ENCODE results near the gene GCN1. TPM values are rescaled to one million over a fixed set of nuclear protein-coding genes. Genes with fewer than 3 reads are reported as not detected.

Gene GCN1
- total RNA-seq, 1 experiment from 2014 or later, result 27.0 TPM

DNA sequence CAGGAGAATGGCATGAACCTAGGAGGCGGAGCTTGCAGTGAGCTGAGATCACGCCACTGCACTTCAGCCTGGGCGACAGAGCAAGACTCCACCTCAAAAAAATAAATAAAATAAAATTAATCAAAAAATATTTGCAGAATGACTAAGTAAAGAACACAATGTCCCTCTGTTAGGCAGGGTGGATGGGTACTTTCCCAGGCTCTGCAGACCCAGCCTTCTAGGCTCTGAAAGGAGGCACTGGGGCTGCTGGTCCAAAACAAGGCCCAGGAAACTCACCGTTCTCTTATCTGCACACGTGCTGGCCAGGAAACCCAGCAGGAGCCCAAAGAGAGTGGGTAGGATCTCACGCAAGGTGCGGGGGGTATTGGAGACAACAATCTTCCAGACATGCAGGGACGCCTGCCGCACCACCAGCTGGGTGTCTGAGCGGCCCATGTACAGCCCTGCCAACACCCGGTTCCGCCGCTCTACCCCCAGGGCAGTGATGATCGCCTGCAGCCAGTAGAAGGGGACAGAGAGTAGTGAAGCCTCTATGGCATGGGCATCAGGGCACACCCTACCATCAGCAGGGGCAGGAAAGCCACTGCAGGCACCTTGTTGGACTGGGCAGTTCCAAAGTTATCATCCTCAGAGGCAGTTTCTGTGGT lies 52.2 kb downstream of the GCN1 start:
- no peak for DNase-seq (ENCODE audit: low read depth)

DNA sequence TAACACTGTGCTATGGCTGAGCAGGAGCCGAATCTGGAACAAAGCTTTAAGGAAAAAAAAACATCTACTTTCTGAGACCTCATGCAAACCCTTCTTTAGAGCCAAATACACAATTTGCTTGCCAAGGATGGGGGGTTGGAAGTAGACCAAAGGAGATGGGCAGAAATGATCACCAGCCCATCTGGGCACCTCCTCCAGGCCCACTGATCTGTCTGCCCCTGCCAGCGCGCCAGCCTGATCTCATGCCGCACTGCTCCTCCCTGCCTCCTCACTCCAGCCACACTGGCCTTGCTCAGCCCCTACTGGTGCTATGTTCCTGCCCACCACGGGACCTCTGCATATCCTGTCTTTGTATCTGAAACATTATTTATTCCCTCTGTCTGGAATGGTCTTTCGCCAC lies 53.2 kb downstream of the GCN1 start:
- DNase-seq (ENCODE audit: low read depth), result no peak

DNA sequence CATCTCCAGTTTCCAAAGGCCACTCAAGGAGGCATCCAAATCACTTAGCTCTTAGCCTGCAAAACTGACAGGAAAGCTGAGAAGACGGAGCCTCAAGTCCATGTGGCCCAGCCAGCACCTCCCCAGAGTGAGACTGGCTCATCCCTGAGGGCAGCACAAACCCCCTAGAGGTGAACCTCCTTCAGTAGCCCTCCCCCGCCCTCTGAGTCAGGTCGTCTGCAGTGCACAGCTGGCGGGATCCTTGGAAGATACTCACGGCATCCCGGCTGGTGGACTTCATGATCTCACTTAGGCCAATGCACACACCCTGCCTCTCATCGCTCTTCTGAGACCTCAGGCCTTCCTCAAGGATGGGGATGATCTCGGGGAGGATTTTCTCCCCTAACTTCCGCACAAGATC lies 53.9 kb downstream of the GCN1 start:
- no peak for DNase-seq (ENCODE audit: low read depth)

DNA sequence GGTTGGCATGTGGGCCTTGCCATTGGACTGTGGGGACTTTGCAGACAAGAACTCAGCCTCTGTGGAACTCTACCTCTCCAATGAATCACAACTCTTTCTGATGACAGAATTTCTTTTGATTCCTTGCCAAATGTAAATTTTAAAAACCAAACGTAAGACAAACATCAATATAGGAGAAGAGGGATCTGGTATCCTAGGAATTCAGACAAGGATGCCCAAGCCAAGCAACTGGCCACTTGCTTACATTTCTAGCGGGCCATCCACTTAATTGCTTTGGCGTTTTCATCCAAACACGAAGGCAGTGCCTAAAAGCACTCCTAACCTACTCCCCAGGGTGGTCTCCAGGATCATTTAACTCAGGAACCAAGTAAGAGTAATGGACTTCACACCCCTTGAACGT lies 54.6 kb downstream of the GCN1 start:
- DNase-seq (ENCODE audit: low read depth), result no peak

DNA sequence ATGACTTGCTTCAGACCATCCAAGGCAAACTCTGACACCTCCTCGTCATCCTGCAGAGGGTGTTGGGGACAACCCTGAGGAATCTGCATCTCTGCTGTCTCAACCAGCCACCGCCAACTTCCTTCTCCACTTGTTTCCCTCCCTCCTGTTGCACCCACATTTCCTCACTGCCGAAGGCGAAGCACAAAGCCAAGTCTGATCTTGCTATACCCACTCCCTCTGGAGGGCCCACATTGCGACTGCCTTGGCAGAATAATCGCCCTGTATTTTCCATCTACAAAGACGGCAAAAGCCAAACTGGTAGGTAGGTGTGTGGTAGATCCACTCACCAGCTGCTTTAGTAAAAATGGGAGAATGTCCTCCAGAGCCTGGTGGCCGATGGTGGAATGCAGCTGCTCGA lies 56.1 kb downstream of the GCN1 start:
- DNase-seq (ENCODE audit: low read depth), result no peak

DNA sequence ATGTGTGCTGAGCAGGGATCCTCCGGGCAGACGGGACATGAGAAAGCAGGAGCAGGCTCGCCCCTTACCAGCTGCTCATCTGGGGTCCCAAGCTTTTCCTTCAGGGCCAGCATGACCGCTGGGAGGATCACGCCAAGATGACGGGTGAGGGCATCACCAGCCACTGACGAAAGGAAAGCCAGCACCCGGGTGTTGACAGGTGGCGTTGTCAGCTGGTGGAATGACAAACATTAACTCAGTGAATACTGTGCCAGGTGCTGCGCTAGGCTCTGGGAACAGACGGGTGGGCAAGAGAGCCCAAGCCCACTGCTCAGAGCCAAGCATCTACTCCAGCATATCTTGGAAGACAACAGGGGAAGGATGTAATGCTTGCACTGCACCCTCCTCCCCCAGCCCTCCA lies 56.7 kb downstream of the GCN1 start:
- DNase-seq (ENCODE audit: low read depth), result no peak

DNA sequence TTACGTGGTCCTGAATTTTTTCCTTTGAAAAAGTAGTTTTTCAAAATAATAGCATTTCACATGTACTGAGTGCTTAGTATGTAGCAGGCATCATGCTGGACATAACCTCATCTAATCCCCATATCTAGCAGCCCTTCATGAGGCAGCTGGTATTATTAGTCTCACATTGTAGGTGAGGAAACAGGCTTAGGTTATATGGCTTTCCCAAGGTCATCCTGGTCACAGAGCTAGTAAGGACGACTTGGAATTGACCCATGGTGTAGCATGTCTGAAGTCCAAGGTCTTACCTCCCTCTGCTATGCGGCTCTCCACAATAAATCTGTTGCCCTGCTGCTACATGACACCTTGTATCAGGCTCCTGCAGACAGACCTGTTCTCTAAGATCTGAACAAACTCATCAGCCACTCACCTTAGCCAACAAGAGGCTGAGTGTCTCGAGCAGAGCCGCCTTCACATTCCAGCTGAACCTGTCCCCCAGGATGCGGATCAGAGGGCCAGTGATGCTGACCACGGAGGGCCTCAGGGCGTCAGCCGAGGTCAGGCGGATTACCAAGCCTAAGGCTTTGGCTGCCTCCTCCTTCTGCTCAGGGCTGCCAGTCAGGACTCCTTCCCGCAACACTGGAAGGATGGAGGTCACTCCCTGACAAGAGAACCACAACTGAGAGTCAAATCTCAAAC lies 58.3 kb downstream of the GCN1 start:
- no peak for DNase-seq (ENCODE audit: low read depth)

DNA sequence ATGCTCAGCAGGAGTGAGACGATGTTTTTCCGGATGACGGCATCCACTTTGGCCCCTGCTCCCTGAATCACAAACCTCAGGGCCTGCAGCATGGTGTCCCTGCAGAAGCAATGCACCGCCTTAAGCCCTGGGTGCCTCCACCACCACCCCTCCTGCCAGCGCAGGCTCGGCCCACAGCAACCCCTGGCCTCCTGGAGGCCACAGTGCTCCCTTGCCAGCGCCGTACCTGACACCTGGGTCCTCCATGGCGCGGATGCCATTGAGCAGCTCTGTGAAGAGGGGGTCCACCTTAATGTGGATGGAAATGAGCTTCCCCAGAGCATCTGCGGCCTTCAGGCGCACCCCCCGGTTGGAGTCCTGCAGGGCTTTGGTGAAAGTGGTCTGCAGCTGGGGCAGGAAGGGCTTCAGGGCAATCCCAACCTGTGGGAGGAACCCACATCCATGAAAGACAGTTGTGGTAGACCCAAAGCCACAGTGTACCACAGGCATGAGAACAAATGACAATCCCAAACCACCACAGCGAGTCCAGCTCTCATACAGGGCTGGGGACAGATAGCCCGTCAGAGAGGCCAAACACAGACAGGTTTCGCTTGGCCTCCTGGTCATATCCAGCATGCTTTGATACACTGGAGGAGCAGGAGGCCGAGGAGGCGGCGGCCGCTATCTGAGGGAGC lies 60.1 kb downstream of the GCN1 start:
- DNase-seq (ENCODE audit: low read depth), result no peak

DNA sequence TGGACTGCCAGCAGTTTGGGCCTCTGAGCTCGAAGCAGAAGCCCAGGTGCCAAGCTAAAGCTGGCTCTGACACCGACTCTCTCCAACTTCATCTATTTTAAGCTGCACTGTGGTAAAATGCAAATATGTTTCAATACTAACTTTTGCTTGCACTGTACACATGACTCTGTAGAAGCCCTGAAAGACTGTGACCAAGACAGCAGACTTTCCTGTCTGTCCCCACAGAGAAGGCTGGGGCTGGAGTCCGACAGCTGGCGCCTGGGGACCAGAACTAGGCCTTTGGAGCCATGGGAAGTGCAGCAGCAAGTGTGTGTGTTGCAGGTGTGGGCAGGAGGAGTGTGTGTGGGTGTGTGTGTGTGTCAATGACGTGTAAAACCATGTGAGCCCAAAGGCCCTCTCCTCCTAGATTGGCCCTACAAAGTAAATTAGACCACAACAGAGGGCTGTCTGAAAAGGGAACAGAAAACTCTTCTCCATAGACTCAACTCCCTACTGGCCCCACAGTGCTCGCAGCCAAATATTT lies 61.6 kb downstream of the GCN1 start:
- no peak for DNase-seq (ENCODE audit: low read depth)

DNA sequence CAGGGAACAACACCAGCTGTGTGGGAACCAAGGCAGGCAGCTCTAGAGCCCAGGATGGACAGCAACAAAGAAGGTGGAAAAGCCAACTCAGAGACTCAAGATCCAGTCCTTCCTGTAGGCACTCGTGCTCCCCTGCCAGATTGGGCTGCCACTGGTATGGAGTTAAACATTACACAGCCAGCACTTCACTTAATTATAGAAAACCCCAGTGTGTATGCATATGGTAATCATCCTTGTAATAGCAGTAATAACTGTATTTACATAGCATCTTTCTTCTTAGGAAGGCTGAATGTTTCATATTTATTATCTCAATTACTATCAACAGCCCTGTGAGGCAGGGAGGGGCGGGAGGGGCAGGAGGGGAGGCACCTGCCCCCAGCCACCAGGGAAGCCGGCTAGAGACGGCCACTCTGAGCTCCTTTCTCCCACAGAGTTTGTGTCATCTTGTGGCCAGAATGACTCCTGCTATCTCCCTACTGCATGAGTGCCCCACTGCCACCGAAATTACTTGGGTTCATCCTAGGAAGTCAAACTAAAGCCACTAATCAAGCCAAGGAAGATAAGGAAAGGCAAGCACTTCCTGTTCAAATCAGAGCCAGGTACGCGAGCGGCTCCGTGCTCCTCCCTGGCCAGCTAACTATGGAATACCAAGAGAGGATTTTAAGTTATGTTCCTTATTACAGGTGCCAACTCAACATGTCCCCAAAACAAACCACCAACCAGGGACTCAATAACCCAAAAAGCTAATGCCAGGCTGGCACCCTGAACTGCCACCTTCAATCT lies 62.3 kb downstream of the GCN1 start:
- no peak for DNase-seq (ENCODE audit: low read depth)

DNA sequence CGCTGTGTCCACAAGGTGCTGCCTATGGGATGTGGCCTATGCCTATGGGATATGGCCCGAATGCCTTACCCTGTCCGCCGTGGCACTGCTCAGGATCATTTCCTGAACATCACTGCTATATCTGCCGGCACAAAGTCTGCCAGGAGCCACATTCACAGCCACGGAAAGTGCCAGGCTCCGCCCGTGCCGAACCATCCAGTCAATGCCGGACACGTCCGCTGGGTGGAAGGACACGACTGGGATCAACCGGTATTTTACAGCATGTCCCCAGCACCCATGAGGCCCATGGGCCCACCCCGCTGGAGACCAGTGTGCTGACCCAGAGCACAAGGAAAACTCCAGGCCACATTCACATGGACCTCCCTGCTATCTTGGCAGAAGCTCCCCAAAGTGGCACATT lies 63.4 kb downstream of the GCN1 start:
- DNase-seq (ENCODE audit: low read depth), result no peak

DNA sequence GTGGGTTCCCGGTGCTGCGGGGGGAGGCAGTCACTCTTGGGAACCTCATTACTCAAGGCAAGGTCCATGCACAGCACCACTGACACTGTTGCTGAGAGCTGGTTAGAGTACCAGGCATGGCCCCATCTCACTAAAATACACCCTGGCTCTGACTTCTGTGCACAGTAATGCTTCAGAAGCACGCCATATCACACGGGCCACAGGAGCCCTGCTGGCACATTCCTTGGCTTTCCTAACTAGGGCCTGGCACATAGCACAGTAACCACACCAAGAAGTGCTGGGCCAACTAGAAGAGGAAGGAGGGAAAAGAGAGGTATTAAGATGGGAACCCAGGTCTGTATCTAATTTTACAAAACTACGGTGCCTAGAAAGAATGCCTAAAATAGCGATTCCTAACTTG lies 64.5 kb downstream of the GCN1 start:
- no peak for DNase-seq (ENCODE audit: low read depth)

DNA sequence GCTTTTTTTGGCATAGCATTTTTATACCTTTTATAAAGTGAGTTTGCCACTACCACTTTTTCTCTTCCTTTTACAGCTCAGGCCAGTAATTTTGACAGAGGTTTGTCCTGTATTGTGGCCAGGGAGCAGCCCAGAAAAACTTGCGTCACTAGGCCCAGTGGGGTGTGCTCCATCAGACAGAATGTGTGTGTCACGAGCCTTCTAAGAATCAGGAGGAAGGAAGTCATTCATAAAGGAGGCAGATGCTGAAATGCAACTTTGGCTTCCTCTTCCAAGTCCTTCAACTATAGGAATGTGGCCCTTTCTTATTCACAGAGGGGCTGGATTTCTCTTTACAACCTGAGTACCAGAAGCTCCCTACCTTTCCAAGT lies 67.9 kb downstream of the GCN1 start:
- DNase-seq (ENCODE audit: low read depth), result no peak

DNA sequence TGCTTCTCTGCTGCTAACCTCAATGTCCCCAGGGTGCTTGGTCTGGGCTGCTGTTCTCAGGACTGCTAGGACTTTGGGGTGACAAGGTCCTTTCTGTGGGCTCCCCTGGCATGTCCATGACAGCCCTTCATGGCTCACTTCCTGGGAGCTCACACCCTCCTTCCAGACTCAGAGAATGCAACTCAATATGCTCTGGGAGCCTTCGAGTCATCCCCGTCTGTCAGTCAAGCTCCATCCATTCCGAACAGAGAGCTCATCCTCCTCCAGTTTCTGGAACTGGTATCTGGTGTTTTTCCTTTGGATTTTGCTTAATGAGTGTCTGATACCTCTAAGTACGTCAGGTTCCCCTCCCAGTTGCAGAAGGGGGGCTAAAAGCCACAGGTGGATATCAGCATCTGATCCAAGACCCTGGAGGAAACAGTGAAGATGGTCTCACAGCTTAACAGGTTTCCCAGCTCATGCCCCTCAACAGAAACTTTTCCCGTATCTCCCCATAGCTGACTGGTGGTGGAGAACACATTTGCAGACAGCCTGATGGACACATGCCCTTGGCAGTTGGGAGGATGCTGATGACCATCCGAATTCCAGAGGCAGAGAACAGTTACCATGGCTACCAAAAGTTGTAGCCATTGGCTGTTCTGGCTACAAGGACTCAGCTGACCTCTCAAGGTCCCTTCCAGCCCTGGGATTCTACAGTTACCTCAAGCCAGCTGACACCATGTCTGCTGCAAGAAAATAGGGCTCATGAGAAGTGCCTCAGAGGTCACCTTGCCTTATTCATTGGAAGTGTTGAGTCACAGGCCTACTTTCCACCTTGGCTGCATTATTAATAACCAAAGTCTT lies 68.5 kb downstream of the GCN1 start:
- DNase-seq (ENCODE audit: low read depth), result no peak

DNA sequence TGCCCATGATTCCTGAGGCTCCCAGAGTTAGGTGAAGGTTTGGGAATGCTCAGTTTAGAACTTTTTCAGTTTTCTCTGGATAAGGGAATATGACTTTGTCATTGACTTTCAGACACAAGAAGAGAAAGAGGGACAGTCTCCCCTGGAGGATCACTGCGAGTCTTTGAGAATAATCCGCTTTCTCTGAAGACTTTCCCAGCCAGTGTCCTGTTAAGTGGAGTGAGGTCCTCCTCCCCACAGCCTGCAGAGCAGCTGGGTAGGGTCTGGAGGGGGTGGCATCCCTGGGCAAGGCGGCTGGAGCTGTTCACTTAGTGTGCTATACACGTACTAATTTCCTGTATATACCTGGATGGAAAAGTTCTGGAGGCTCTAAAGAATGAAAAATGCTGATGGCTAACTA lies 69.5 kb downstream of the GCN1 start:
- DNase-seq (ENCODE audit: low read depth), result no peak

DNA sequence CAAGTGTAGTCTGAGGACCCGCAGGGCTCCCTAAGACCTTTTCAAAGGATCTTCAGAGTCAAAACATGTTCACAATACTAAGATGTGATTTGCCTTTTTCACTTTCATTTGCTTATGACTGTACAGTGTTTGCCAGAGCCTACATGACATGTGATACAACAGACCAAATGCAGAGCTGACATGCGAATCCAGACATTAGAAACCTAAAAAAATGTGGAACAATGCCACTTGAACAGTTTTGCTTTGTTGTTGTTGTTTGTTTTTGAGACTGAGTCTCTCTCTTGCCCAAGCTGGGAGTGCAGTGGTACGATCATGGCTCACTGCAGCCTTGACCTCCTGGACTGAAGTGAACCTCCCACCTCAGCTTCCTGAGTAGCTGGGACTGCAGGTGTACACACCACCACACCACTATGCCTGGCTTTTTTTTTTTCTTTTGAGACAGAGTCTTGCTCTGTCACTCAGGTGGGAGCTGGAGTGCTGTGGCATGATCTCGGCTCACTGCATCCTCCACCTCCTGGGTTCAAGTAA lies 72.7 kb downstream of the GCN1 start:
- no peak for DNase-seq (ENCODE audit: low read depth)

DNA sequence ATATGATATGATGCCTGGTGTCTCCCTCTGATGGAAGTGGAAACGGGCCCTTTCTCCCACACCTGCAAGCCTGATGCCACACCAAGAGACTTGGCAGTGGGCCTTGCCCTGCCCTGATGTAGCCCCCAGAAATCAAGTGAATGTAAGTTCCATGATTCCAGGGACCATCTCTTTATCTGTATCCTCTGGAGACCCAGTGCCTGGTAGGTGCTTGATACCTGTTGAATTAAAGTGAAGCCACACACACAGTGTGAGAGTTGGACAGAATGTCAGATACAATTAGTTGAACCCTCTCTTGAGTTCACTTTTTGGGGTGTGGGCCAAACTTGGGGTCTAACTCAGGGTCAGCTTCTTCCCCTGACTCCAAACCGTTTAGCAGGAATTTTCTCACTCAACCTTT lies 73.2 kb downstream of the GCN1 start:
- DNase-seq (ENCODE audit: low read depth), result no peak

DNA sequence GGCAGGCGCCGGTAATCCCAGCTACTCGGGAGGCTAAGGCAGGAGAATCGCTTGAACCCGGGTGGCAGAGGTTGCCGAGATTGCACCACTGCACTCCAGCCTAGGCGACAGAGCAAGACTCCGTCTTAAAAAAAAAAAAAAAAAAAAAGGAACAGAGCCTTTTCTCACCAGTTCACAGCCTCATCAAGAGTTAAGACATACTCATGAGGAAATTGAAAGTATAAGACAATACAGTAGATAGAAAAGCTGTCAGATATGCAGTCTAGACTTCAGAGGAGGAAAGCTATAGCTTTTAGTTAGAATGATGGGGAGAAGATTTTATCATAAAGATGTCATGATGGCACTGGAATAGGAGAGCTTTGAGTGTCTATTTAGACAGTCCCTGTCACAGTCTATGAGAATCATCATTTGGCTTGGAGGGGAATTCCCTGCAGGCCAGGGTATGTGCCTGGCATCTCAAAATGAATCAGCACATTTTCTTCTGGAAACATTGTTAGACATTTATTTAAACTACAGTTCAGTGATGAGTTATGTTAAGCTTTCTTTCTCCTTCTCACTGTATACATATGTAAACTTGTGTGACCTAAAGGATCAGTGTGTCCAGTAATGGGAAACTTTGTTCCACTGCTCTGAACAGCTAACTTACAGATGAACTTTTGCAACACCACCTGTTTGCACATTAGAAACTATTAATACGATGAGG lies 75.1 kb downstream of the GCN1 start:
- DNase-seq (ENCODE audit: low read depth), result peak; percentile 36

DNA sequence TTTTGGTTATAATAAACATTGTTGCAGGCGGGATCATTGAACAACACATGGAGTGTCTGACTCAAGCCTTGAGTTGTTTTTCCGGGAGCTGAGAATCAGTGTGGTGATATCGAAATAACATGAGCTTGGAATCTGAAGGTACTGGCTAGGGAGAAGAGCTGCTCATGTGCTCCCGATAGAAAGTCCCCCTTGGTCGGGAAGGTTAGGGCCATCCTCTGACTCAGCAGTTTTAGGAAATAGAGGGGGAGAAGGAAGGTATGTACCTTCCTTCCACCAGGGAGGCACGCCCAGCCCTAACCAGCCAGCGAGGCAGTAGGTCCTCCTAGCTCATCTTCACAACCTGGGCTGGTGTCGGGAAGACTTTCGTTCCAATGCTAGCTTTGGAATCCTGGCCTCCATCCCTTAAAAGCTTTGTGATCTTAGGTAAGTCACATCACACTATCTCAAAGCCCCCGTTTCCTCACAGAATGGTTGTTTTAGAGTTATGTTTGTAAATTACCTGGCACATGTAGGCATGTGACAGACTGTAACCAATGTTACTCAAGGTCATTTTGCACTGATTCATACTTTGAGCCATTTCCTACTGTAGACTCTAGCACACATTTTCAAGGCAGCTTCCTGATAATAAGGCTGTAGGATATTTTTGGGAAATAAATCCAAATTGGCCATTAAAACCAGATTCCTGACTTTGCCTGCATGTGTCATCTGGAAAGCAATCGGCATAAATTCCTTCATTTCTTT lies 76.0 kb downstream of the GCN1 start:
- peak; percentile 25 for DNase-seq (ENCODE audit: low read depth)

DNA sequence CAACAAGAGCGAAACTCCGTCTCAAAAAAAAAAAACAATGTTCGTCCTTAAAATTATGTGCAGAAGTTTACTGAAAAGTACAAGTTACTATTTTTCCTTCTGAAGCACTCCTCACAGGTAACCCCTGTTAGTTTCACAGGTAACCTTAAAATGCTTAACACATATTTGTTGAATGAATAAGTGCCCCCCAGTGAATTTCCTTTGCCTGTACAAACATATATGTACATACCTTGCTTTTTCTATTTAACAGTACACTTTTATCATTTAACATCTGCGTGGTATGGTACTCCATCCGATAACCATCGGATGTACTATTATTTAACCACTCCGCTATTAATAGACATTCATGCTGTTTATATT lies 76.6 kb downstream of the GCN1 start:
- DNase-seq (ENCODE audit: low read depth), result no peak
